Measurements from ENCODE around the gene MLC1. TPM values are rescaled to one million over a fixed set of nuclear protein-coding genes. Genes with fewer than 3 reads are reported as not detected.

The MLC1 gene
- total and polyA plus RNA-seq, 2 of the 4 experiments (the other 2 are of a cell fraction) = 0.10 TPM; not detected in 1

GRCh38 chr22:50047346-50047745, 37.9 kb downstream of the MLC1 start:
- Histone ChIP-seq H3K4me2 (ENCODE audit: low read depth, low read length) (no peak overlapping the region), H3K56ac (ENCODE audit: extremely low read depth, insufficient read depth, low read length) (no peak overlapping the region)

More at GRCh38 chr22:50047346-50047745, 37.9 kb downstream of the MLC1 start:
- Histone ChIP-seq H3K4me3 (ENCODE audit: insufficient read depth, low read depth, low read length) (no peak overlapping the region), H2BK120ac (ENCODE audit: low read depth, low read length) (no peak overlapping the region), H3K9me1 (ENCODE audit: insufficient read depth, low read length) (no peaks in the 10 kb centered on the region), H4K5ac (ENCODE audit: low read depth, low read length) (no peak overlapping the region), H3K27ac (ENCODE audit: insufficient read depth, low read length) (no peak overlapping the region), H3K14ac (replicated peaks; ENCODE audit: low read depth, low read length) (no peak overlapping the region), H2AFZ (replicated peaks; ENCODE audit: low read length, poor library complexity) (no peak overlapping the region), H4K20me1 (ENCODE audit: insufficient read depth, low read length) (no peaks in the 10 kb centered on the region), H4K8ac (ENCODE audit: low read depth in 2 of 2, low read length in 2 of 2) (no peak overlapping the region), H3K36me3 (ENCODE audit: control insufficient read depth, insufficient read depth, low read length) (no peaks in the 10 kb centered on the region), H4K91ac (ENCODE audit: insufficient read depth, low read depth, low read length) (no peak overlapping the region), H3K4ac (ENCODE audit: low read depth, low read length) (no peak overlapping the region), H2AK9ac (replicated peaks; ENCODE audit: low read depth, low read length, poor library complexity) (no peak overlapping the region), H2BK5ac (ENCODE audit: low read depth, low read length, poor library complexity, severe bottlenecking) (no peak overlapping the region), H3K9ac (ENCODE audit: low read depth, low read length) (no peak overlapping the region), H3K4me1 (ENCODE audit: control insufficient read depth, insufficient read depth, low read length) (no peaks in the 10 kb centered on the region), H2AK5ac (ENCODE audit: low read depth, low read length) (no peak overlapping the region), H3K23ac (ENCODE audit: low read depth, low read length) (no peak overlapping the region), H2BK15ac (ENCODE audit: low read depth, low read length) (no peak overlapping the region), H3K27me3 (ENCODE audit: control insufficient read depth, insufficient read depth, low read length) (peaks cover 48% of the 10 kb centered on the region), H2BK20ac (ENCODE audit: low read depth, low read length) (no peak overlapping the region), H3K9me3 (ENCODE audit: control insufficient read depth, insufficient read depth, low read length) (peaks cover 10% of the 10 kb centered on the region), H3K18ac (ENCODE audit: low read depth, low read length) (no peak overlapping the region), H3K79me1 (ENCODE audit: low read depth in 1 of 2, low read length in 2 of 2) (no peaks in the 10 kb centered on the region)
- dilution Hi-C loops (cut with HindIII; ENCODE audit: low sequenced_read_pairs, unreplicated experiment) = no loop called here
- BruUV-seq (replicated peaks) = no TSS peak
- ATAC-seq (ENCODE audit: low read depth) = no peak
- POLR2A ChIA-PET (ENCODE audit: unreplicated experiment) = no interaction called here
- TF ChIP-seq MAZ (IDR thresholded peaks at IDR 0.05; ENCODE audit: borderline replicate concordance, low read depth, low read length) = no peak
- TF ChIP-seq USF2 (IDR thresholded peaks at IDR 0.05; ENCODE audit: low read depth, low read length) = no peak
- no peak for TF ChIP-seq RCOR1 (IDR thresholded peaks at IDR 0.05; ENCODE audit: insufficient replicate concordance, low read length)
- no peak for TF ChIP-seq ELK1 (IDR thresholded peaks at IDR 0.05; ENCODE audit: borderline replicate concordance, low read depth, low read length)
- no peak for TF ChIP-seq BHLHE40 (IDR thresholded peaks at IDR 0.05; ENCODE audit: low read depth, low read length)
- no peak for TF ChIP-seq MXI1 (IDR thresholded peaks at IDR 0.05; ENCODE audit: borderline replicate concordance, low read depth, low read length)
- TF ChIP-seq NFE2L2 (IDR thresholded peaks at IDR 0.05; ENCODE audit: low read depth, low read length) = no peak
- no peak for TF ChIP-seq POLR2A (IDR thresholded peaks at IDR 0.05; ENCODE audit: low read depth, low read length)
- no peak for TF ChIP-seq MAFK (IDR thresholded peaks at IDR 0.05; ENCODE audit: low read depth, low read length)
- TF ChIP-seq CTCF (conservative IDR thresholded peaks at IDR 0.05; ENCODE audit: low read depth, low read length) = no peak
- no peak for TF ChIP-seq SMC3 (IDR thresholded peaks at IDR 0.05; ENCODE audit: low read depth, low read length)
- TF ChIP-seq FOS (IDR thresholded peaks at IDR 0.05; ENCODE audit: low read depth, low read length) = no peak
- TF ChIP-seq RFX5 (IDR thresholded peaks at IDR 0.05; ENCODE audit: low read depth, low read length) = no peak
- no peak for TF ChIP-seq RAD21 (IDR thresholded peaks at IDR 0.05; ENCODE audit: low read length)
- no peak for TF ChIP-seq CEBPB (IDR thresholded peaks at IDR 0.05; ENCODE audit: low read depth, low read length)
- TF ChIP-seq CHD1 (IDR thresholded peaks at IDR 0.05; ENCODE audit: low read depth, low read length) = no peak
- intact Hi-C loops (cut with micrococcal nuclease) = no loop called here
- in situ Hi-C loops (cut with MboI; ENCODE audit: low sequenced_read_pairs) = no loop called here
- CTCF ChIA-PET = interaction anchor here (1.0 kb wide), 1 partner anchor 17 kb away, joined by 3 read pairs; no protein-coding TSS in a partner anchor
- DNase-seq = no peak
- 100% methylated on average over 4 of the region's 16 CpGs; no CpG with 5 or more reads in 1 of the 2 experiments for WGBS, 2 experiments (ENCODE audit: extremely low coverage in 2 of 2, insufficient read length in 1 of 2)
